Sigmoid colon (tissue), 7 donors: ENCODE results near the gene CNEP1R1. TPM values are rescaled to one million over a fixed set of nuclear protein-coding genes. Genes with fewer than 3 reads are reported as not detected.

Source experiments
- DNase-seq: peaks from one replicate; pipeline ENCODE4 v3.0.0-alpha.2; 2019
- H3K27ac ChIP-seq, 4 donors: fragments of 200-600 bp; sonication (generic); one replicate each; pipeline ENCODE4 v1.5.1; 2016 to 2019; ENCODE audit warnings: mild to moderate bottlenecking in 1 of 4
- H3K27me3 ChIP-seq, 3 donors: fragments of 200-600 bp; sonication (generic); one replicate each; pipeline ENCODE4 v1.5.1; 2019; ENCODE audit warnings: mild to moderate bottlenecking in 1 of 3
- H3K36me3 ChIP-seq, 4 donors: fragments of 200-600 bp; sonication (generic); one replicate each; pipeline ENCODE4 v1.5.1; 2016 to 2019
- H3K4me1 ChIP-seq, 4 donors: fragments of 200-600 bp; sonication (generic); one replicate each; pipeline ENCODE4 v1.5.1; 2017 to 2019
- H3K4me3 ChIP-seq, 4 donors: fragments of 200-600 bp; sonication (generic); one replicate each; pipeline ENCODE4 v1.5.1; 2017 to 2019; ENCODE audit warnings: mild to moderate bottlenecking in 2 of 4, moderate library complexity in 1 of 4
- H3K9me3 ChIP-seq, 4 donors: fragments of 200-600 bp in 3 of 4; sonication (generic) in 3 of 4; one replicate each; pipeline versions ENCODE4 v1.5.1 to v1.6.1; 2013 to 2019
- CTCF ChIP-seq, 4 experiments: fragments of 450-650 bp in 3 of 4; fragments of 200-600 bp in 1 of 4; IDR thresholded peaks; one replicate each; pipeline ENCODE4 v1.5.1; 2016 to 2019; ENCODE audit warnings: antibody characterized with exemption in 4 of 4, mild to moderate bottlenecking in 3 of 4, moderate library complexity in 2 of 4
- EP300 ChIP-seq, 4 donors: sonication (generic); formaldehyde crosslinking; IDR thresholded peaks; one replicate each; pipeline ENCODE4 v1.6.1; 2017; ENCODE audit warnings: antibody characterized with exemption in 4 of 4
- POLR2A ChIP-seq, 2 donors: fragments of 450-650 bp; IDR thresholded peaks; one replicate each; pipeline ENCODE4 v1.6.1; 2016; ENCODE audit warnings: antibody characterized with exemption in 2 of 2, mild to moderate bottlenecking in 2 of 2, moderate library complexity in 2 of 2
- POLR2AphosphoS5 ChIP-seq, 4 donors: sonication (generic); formaldehyde crosslinking; IDR thresholded peaks; one replicate each; pipeline ENCODE4 v1.6.1; 2017; ENCODE audit warnings: antibody characterized with exemption in 4 of 4
- WGBS, 2 donors: extraction: QIAGEN DNeasy Blood & Tissue Kit; methylation state at CpG; one replicate each; pipeline ENCODE4 v1.1.7; 2013; 5-methylcytosine and 5-hydroxymethylcytosine counted together
- intact Hi-C: fragments of 100-400 bp; cut with DNase I; formaldehyde crosslinking; loops from one replicate; pipeline ENCODE4 v1.15.1; 2023
- polyA plus RNA-seq, 3 donors: library from polyadenylated mRNA; stranded (reverse); fragments of 200-250 nt; gene quantifications; one replicate each; pipeline ENCODE4 v1.2.3, GENCODE V29; 2013
- total RNA-seq, 4 donors: library from RNA; depleted of rRNA; stranded (reverse); fragments of >200 nt; gene quantifications; one replicate each; pipeline ENCODE4 v1.1.0, GENCODE V29; 2016
- donor health status: healthy with polysubstance abuse.
- donor health status: Bipolar disorder and iron deficiency.
- donor health status: healthy.

CNEP1R1 gene
- total and polyA plus RNA-seq, 7 donors = 6.5 to 18.9 (median 10.9) TPM

DNA sequence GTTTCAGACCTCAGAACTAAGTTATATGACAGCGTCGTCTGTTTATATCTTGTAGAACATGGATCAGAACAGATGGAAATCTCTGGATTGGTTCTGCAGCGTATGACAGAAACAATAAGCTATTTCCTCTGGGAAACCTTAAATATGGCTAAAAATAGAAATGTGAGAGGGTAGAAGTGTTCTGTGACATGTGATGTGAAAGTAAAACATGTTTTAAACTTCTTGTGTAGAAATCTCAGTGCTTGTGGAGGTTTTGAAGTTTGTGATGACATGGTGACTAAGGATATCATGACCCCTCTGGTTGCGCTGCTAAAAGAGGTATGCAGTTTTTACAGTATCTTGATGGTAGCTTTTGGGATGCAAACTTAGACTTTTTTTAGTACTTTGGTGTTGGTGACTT, 43.5 kb downstream of the CNEP1R1 start:
- H3K27ac ChIP-seq = no peak overlapping the region
- H3K4me1 ChIP-seq = peaks cover 0 to 27% (median 21%) of the 10 kb centered on the region in 4 donors
- peaks cover 0 to 34% (median 0%) of the 10 kb centered on the region in 4 donors for H3K36me3 ChIP-seq
- H3K4me3 ChIP-seq = no peak overlapping the region
- 87 to 90% methylated on average over 4 of the region's 4 CpGs for WGBS, 2 donors
- intact Hi-C loops = loop anchor here (5.0 to 10.0 kb wide), 2 partner anchors 144 to 676 kb away; partner anchors contain the start of gene CYLD
- no peak for TF ChIP-seq EP300 (IDR thresholded peaks at IDR 0.05)
- no peak for TF ChIP-seq POLR2A (IDR thresholded peaks at IDR 0.05)
- TF ChIP-seq POLR2AphosphoS5 (IDR thresholded peaks at IDR 0.05) = no peak
- TF ChIP-seq CTCF (IDR thresholded peaks at IDR 0.05) = no peak
- DNase-seq = no peak
- H3K9me3 ChIP-seq = no peaks in the 10 kb centered on the region
- no peaks in the 10 kb centered on the region for H3K27me3 ChIP-seq

GRCh38 chr16:50069060-50069459, 44.0 kb downstream of the CNEP1R1 start:
- Histone ChIP-seq H3K9me3 (no peaks in the 10 kb centered on the region), H3K36me3 (peaks cover 0 to 34% (median 0%) of the 10 kb centered on the region in 4 donors), H3K4me1 (peaks cover 0 to 27% (median 21%) of the 10 kb centered on the region in 4 donors), H3K27ac (no peak overlapping the region), H3K27me3 (no peaks in the 10 kb centered on the region), H3K4me3 (no peak overlapping the region)
- intact Hi-C loops = loop anchor here (5.0 to 10.0 kb wide), 2 partner anchors 143 to 676 kb away; partner anchors contain the start of gene CYLD
- no peak for TF ChIP-seq POLR2AphosphoS5 (IDR thresholded peaks at IDR 0.05)
- TF ChIP-seq CTCF (IDR thresholded peaks at IDR 0.05) = no peak
- no peak for TF ChIP-seq EP300 (IDR thresholded peaks at IDR 0.05)
- no peak for TF ChIP-seq POLR2A (IDR thresholded peaks at IDR 0.05)
- WGBS, 2 donors = 95 to 100% methylated on average over 1 of the region's 1 CpG
- no peak for DNase-seq

- Histone ChIP-seq H3K4me1 (peaks cover 0 to 24% (median 21%) of the 10 kb centered on the region in 4 donors), H3K36me3 (peaks cover 0 to 44% (median under 1%) of the 10 kb centered on the region in 4 donors), H3K27me3 (no peaks in the 10 kb centered on the region), H3K27ac (no peak overlapping the region), H3K9me3 (no peaks in the 10 kb centered on the region), H3K4me3 (no peak overlapping the region)
- DNase-seq = no peak
- 79 to 83% methylated on average over 2 of the region's 2 CpGs for WGBS, 2 donors
- intact Hi-C loops = no loop called here
- TF ChIP-seq CTCF (IDR thresholded peaks at IDR 0.05) (no peak), EP300 (IDR thresholded peaks at IDR 0.05) (no peak), POLR2AphosphoS5 (IDR thresholded peaks at IDR 0.05) (no peak), POLR2A (IDR thresholded peaks at IDR 0.05) (no peak)
Measured at GRCh38 chr16:50071075-50071671, 46.1 kb downstream of the CNEP1R1 start.

- peaks cover 0 to 59% (median 2%) of the 10 kb centered on the region in 4 donors for H3K36me3 ChIP-seq
- no peak for TF ChIP-seq CTCF (IDR thresholded peaks at IDR 0.05)
- no peak for TF ChIP-seq POLR2AphosphoS5 (IDR thresholded peaks at IDR 0.05)
- TF ChIP-seq POLR2A (IDR thresholded peaks at IDR 0.05) = no peak
- no peak for TF ChIP-seq EP300 (IDR thresholded peaks at IDR 0.05)
- intact Hi-C loops = no loop called here
- no peak for DNase-seq
- no peaks in the 10 kb centered on the region for H3K27me3 ChIP-seq
- H3K4me3 ChIP-seq = no peak overlapping the region
- H3K9me3 ChIP-seq = no peaks in the 10 kb centered on the region
- H3K27ac ChIP-seq = no peak overlapping the region
- peaks cover 0 to 12% (median 9%) of the 10 kb centered on the region in 4 donors for H3K4me1 ChIP-seq
- 87 to 91% methylated on average over 5 of the region's 5 CpGs for WGBS, 2 donors
Measured at GRCh38 chr16:50072730-50073129, 47.7 kb downstream of the CNEP1R1 start.
